Neural cell (in vitro differentiated cells): ENCODE measurements around the gene ATP5F1E.

Experiments used
- TF ChIP-seq, protein P1 (sequence below): fragments of 450-650 bp; IDR thresholded peaks from 2 replicates; pipeline ENCODE4 v1.5.1; 2014; ENCODE audit warnings: antibody characterized with exemption, mild to moderate bottlenecking, moderate library complexity; ENCODE audit not compliant: poor library complexity, severe bottlenecking
- TF ChIP-seq, protein P2 (sequence below): IDR thresholded peaks from 2 replicates; pipeline ENCODE4 v1.6.1; 2012; ENCODE audit warnings: borderline replicate concordance

DNA sequence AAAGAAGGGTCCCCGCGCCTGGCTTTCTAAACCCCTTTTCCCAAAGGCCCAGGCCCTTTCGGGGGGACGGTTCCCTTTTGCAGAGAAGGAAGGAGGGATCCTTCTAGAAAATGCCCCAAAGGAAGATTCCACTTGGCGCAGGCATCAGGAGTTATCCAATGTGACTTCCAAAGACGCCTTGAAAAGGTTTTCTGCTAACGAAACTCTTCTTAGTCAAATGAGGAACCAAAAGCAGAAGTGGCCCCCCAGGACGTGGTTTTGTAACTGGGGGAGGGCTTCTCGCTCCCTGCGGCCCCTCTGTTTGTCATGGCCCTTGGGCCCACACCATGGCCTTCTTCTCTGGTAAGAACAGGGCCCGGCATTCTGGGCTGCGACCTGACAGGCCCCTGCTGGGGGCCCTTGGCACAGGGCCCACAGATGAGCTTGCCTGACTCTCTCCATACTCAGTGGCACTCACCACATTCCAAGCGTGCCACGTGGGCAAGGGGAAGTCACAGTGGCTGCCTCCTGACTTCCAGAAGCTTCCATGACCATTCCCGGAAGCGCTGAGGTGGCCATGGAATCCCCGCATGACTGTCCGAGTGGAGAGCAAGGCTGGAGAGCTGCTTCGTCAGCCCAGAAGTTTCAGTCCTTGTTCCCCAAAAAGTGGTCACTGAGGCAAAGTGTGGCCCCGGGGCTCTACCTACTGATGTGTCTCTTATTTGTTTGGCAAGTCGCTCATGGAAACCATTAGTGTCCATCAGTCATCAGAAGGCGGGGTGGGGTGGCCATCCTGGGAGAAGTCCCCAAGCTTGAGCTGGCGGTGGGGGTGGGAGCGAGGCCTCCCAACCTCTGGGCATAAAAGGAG is 24.2 kb downstream of the ATP5F1E start:
- TF ChIP-seq, protein P1, sequence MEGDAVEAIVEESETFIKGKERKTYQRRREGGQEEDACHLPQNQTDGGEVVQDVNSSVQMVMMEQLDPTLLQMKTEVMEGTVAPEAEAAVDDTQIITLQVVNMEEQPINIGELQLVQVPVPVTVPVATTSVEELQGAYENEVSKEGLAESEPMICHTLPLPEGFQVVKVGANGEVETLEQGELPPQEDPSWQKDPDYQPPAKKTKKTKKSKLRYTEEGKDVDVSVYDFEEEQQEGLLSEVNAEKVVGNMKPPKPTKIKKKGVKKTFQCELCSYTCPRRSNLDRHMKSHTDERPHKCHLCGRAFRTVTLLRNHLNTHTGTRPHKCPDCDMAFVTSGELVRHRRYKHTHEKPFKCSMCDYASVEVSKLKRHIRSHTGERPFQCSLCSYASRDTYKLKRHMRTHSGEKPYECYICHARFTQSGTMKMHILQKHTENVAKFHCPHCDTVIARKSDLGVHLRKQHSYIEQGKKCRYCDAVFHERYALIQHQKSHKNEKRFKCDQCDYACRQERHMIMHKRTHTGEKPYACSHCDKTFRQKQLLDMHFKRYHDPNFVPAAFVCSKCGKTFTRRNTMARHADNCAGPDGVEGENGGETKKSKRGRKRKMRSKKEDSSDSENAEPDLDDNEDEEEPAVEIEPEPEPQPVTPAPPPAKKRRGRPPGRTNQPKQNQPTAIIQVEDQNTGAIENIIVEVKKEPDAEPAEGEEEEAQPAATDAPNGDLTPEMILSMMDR = no peak
- TF ChIP-seq, protein P2, sequence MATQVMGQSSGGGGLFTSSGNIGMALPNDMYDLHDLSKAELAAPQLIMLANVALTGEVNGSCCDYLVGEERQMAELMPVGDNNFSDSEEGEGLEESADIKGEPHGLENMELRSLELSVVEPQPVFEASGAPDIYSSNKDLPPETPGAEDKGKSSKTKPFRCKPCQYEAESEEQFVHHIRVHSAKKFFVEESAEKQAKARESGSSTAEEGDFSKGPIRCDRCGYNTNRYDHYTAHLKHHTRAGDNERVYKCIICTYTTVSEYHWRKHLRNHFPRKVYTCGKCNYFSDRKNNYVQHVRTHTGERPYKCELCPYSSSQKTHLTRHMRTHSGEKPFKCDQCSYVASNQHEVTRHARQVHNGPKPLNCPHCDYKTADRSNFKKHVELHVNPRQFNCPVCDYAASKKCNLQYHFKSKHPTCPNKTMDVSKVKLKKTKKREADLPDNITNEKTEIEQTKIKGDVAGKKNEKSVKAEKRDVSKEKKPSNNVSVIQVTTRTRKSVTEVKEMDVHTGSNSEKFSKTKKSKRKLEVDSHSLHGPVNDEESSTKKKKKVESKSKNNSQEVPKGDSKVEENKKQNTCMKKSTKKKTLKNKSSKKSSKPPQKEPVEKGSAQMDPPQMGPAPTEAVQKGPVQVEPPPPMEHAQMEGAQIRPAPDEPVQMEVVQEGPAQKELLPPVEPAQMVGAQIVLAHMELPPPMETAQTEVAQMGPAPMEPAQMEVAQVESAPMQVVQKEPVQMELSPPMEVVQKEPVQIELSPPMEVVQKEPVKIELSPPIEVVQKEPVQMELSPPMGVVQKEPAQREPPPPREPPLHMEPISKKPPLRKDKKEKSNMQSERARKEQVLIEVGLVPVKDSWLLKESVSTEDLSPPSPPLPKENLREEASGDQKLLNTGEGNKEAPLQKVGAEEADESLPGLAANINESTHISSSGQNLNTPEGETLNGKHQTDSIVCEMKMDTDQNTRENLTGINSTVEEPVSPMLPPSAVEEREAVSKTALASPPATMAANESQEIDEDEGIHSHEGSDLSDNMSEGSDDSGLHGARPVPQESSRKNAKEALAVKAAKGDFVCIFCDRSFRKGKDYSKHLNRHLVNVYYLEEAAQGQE = no peak
